ENCODE data around the gene MTAP. TPM values are rescaled to one million over a fixed set of nuclear protein-coding genes. Genes with fewer than 3 reads are reported as not detected.

The MTAP gene
- total and polyA plus RNA-seq, 2 of the 13 experiments (the other 11 are each of a cell fraction or from before 2014, with no cell fraction given) = 16.7 to 51.2 TPM

DNA sequence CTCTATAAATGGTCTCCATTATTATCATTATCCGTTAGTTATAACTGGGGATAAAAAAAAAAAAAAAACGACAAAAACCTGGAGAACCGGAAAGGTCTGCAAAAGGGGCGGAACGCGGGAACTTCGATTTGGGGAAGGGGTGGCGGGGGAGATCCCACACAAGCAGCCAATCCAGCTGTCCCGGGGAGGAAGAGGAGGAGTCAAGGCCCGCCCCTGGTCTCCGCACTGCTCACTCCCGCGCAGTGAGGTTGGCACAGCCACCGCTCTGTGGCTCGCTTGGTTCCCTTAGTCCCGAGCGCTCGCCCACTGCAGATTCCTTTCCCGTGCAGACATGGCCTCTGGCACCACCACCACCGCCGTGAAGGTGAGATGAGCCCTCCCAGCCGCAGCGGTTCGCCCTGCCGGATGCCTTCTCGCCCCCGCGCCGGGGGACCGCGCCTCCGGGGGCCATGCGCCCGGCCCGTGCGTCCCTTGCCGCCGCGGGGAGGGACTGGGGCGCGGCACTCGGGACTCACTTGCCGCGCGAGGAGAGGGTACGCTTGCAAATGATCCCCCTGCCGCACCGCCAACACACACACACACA, at the start of gene MTAP (continued):
- no peak for TF ChIP-seq PHF5A (CRISPR knock-in tag; IDR thresholded peaks at IDR 0.05; ENCODE audit: low read depth, unreplicated experiment)
- no peak for TF ChIP-seq ZNF124 (CRISPR knock-in tag; IDR thresholded peaks at IDR 0.05)
- no peak for TF ChIP-seq CC2D1A (CRISPR knock-in tag; IDR thresholded peaks at IDR 0.05)
- TF ChIP-seq, protein P1, sequence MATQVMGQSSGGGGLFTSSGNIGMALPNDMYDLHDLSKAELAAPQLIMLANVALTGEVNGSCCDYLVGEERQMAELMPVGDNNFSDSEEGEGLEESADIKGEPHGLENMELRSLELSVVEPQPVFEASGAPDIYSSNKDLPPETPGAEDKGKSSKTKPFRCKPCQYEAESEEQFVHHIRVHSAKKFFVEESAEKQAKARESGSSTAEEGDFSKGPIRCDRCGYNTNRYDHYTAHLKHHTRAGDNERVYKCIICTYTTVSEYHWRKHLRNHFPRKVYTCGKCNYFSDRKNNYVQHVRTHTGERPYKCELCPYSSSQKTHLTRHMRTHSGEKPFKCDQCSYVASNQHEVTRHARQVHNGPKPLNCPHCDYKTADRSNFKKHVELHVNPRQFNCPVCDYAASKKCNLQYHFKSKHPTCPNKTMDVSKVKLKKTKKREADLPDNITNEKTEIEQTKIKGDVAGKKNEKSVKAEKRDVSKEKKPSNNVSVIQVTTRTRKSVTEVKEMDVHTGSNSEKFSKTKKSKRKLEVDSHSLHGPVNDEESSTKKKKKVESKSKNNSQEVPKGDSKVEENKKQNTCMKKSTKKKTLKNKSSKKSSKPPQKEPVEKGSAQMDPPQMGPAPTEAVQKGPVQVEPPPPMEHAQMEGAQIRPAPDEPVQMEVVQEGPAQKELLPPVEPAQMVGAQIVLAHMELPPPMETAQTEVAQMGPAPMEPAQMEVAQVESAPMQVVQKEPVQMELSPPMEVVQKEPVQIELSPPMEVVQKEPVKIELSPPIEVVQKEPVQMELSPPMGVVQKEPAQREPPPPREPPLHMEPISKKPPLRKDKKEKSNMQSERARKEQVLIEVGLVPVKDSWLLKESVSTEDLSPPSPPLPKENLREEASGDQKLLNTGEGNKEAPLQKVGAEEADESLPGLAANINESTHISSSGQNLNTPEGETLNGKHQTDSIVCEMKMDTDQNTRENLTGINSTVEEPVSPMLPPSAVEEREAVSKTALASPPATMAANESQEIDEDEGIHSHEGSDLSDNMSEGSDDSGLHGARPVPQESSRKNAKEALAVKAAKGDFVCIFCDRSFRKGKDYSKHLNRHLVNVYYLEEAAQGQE (IDR thresholded peaks at IDR 0.05; ENCODE audit: borderline replicate concordance in 1 of 2, low read depth in 1 of 2, low read length in 2 of 2) = 0 out of 4 replicates have a peak, but pooled peaks of 1 of the 2 experiments have one; percentile 15
- 0 out of 2 replicates have a peak, but pooled peaks have one; percentile 33 for TF ChIP-seq CREB3 (CRISPR knock-in tag; IDR thresholded peaks at IDR 0.05)
- no peak for TF ChIP-seq ZNF224 (CRISPR knock-in tag; IDR thresholded peaks at IDR 0.05)
- TF ChIP-seq ASH2L (IDR thresholded peaks at IDR 0.05; ENCODE audit: insufficient read length, low read depth, low read length) = peak; percentile 59
- no peak for TF ChIP-seq SRSF9 (IDR thresholded peaks at IDR 0.05; ENCODE audit: borderline replicate concordance, insufficient read depth, low read depth, low read length, poor library complexity, severe bottlenecking)
- TF ChIP-seq, protein P2, sequence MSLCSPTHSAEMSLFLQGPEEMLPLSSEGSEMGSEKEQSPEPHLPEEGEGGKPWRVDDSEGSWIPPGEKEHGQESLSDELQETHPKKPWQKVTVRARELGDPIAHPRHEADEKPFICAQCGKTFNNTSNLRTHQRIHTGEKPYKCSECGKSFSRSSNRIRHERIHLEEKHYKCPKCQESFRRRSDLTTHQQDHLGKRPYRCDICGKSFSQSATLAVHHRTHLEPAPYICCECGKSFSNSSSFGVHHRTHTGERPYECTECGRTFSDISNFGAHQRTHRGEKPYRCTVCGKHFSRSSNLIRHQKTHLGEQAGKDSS (CRISPR knock-in tag; IDR thresholded peaks at IDR 0.05; ENCODE audit: borderline replicate concordance, low read depth) = no peak
- no peak for TF ChIP-seq ETV5 (CRISPR knock-in tag; IDR thresholded peaks at IDR 0.05; ENCODE audit: borderline replicate concordance)
- no peak; the same call in 1 of the 2 replicates for TF ChIP-seq AKAP8 (CRISPR knock-in tag; IDR thresholded peaks at IDR 0.05)
- TF ChIP-seq AGO2 (optimal IDR thresholded peaks at IDR 0.05; ENCODE audit: low read depth, low read length) = peak; percentile 82
- TF ChIP-seq SMAD1 (CRISPR knock-in tag; IDR thresholded peaks at IDR 0.05; ENCODE audit: borderline replicate concordance, low read depth) = peak; percentile 53; the same call in 1 of the 2 replicates
- TF ChIP-seq ZNF484 (CRISPR knock-in tag; IDR thresholded peaks at IDR 0.05; ENCODE audit: borderline replicate concordance, low read depth) = no peak
- no peak for TF ChIP-seq NFRKB (IDR thresholded peaks at IDR 0.05)
- peak; percentile 66 for TF ChIP-seq PRDM10 (CRISPR knock-in tag; IDR thresholded peaks at IDR 0.05; ENCODE audit: low read depth)
- no peak for TF ChIP-seq TOE1 (CRISPR knock-in tag; IDR thresholded peaks at IDR 0.05)
- TF ChIP-seq MIXL1 (CRISPR knock-in tag; IDR thresholded peaks at IDR 0.05) = no peak; the same call in 1 of the 2 replicates
- TF ChIP-seq SRSF1 (optimal IDR thresholded peaks at IDR 0.05; ENCODE audit: low read depth, low read length) = no peak
- TF ChIP-seq ZMYM4 (CRISPR knock-in tag; IDR thresholded peaks at IDR 0.05) = peak; percentile 17; the same call in 1 of the 2 replicates
